ENCODE results near the gene VAV3. TPM values are rescaled to one million over a fixed set of nuclear protein-coding genes. Genes with fewer than 3 reads are reported as not detected.
A peak's percentile ranks its signal among the peaks of the same experiment; 100 is the strongest.

VAV3 gene
- total and polyA plus RNA-seq, 2 donors (not counting 1 experiment from before 2014, with no cell fraction given), result not detected

DNA sequence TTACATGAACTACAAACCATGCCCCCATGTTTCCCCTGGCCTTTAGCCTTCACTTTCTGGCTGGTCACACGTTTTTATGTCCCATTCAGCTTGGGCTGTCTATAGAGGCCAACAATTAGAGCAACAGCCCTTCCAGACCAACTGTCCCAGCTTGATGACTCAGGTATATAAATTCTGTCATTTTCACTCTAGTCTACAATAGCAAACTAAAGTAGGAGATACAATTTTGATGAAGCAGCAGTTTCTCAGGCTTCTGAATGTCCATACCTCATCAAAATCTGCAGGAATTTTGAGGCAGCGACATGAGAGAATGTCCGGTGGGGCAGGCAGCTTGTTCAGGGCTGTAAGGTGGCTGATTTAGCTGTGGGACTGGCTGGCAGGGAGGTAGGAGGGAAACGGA is 45.6 kb upstream of the VAV3 start:
- no peak for DNase-seq (ENCODE audit: low read depth in 2 of 2)
- no peaks in the 10 kb centered on the region for H3K9me3 ChIP-seq (ENCODE audit: control insufficient read depth, insufficient read depth, low read depth, low read length)
- TF ChIP-seq, protein P1, sequence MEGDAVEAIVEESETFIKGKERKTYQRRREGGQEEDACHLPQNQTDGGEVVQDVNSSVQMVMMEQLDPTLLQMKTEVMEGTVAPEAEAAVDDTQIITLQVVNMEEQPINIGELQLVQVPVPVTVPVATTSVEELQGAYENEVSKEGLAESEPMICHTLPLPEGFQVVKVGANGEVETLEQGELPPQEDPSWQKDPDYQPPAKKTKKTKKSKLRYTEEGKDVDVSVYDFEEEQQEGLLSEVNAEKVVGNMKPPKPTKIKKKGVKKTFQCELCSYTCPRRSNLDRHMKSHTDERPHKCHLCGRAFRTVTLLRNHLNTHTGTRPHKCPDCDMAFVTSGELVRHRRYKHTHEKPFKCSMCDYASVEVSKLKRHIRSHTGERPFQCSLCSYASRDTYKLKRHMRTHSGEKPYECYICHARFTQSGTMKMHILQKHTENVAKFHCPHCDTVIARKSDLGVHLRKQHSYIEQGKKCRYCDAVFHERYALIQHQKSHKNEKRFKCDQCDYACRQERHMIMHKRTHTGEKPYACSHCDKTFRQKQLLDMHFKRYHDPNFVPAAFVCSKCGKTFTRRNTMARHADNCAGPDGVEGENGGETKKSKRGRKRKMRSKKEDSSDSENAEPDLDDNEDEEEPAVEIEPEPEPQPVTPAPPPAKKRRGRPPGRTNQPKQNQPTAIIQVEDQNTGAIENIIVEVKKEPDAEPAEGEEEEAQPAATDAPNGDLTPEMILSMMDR (conservative IDR thresholded peaks at IDR 0.05 in 1 of 2, IDR thresholded peaks at IDR 0.05 in 1 of 2; ENCODE audit: low read depth in 1 of 2, low read length in 2 of 2), result no peak
- TF ChIP-seq EZH2 (IDR thresholded peaks at IDR 0.05; ENCODE audit: low read length, missing control alignments), result no peak

DNA sequence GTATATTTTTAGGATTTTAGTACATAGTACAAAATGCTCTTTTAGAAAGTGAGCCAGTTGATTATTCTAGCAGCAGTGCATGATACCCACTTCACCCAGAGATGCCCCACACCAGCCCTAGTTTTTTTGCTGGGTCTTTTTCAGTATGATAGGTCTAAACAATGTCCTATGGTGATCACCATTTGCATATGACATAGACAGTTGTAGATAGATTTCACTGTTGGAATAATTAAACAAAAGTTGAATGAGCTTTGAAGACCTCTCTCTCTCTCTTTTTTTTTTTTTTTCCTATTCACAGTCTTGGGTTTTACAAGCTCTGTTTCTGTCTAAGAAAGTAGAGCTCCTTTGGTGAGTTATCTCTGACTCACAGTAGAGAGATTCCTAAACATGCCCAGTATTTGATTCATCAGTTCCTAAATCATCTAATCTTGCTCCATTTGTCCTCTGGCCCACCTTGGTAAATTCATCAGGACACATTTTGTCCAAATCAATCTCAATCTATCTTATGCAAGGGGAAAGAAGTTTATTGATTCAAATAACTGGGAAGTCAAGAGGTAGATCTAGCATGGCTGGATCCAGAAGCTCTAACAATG is 44.7 kb upstream of the VAV3 start:
- Histone ChIP-seq H4K20me1 (ENCODE audit: control insufficient read depth, extremely low read depth, insufficient read depth, low read length) (no peaks in the 10 kb centered on the region), H3K4me2 (ENCODE audit: extremely low read depth, insufficient read depth, low read length) (no peak overlapping the region), H2AFZ (ENCODE audit: low read length) (no peak overlapping the region), H3K27me3 (ENCODE audit: control insufficient read depth, insufficient read depth, low read length) (no peaks in the 10 kb centered on the region), H3K36me3 (ENCODE audit: control insufficient read depth, insufficient read depth, low read length) (no peaks in the 10 kb centered on the region), H3K4me3 (replicated peaks in 1 of 4; ENCODE audit: control extremely low read depth in 1 of 4, insufficient read depth in 1 of 4, low read depth in 3 of 4, low read length in 4 of 4) (no peak overlapping the region), H3K4me1 (ENCODE audit: control insufficient read depth, extremely low read depth, insufficient read depth, low read length) (peaks cover 4% of the 10 kb centered on the region), H3K9me3 (ENCODE audit: control insufficient read depth, insufficient read depth, low read depth, low read length) (no peaks in the 10 kb centered on the region), H3K79me2 (ENCODE audit: control insufficient read depth, insufficient read depth, low read length) (no peaks in the 10 kb centered on the region), H3K27ac (ENCODE audit: insufficient read depth, low read length) (no peak overlapping the region), H3K9ac (ENCODE audit: insufficient read depth, low read length) (no peak overlapping the region)
- no peak for TF ChIP-seq EZH2 (IDR thresholded peaks at IDR 0.05; ENCODE audit: low read length, missing control alignments)
- TF ChIP-seq, protein P1 (conservative IDR thresholded peaks at IDR 0.05 in 1 of 2, IDR thresholded peaks at IDR 0.05 in 1 of 2; ENCODE audit: low read depth in 1 of 2, low read length in 2 of 2), result no peak
- peak; percentile 46 to 85 for DNase-seq (ENCODE audit: low read depth in 2 of 2)

More for the DNA sequence above, 45.6 kb upstream of the VAV3 start:
- H4K20me1 ChIP-seq (ENCODE audit: control insufficient read depth, extremely low read depth, insufficient read depth, low read length), result no peaks in the 10 kb centered on the region
- H3K79me2 ChIP-seq (ENCODE audit: control insufficient read depth, insufficient read depth, low read length), result no peaks in the 10 kb centered on the region
- H2AFZ ChIP-seq (ENCODE audit: low read length), result no peak overlapping the region
- peaks cover 4% of the 10 kb centered on the region for H3K4me1 ChIP-seq (ENCODE audit: control insufficient read depth, extremely low read depth, insufficient read depth, low read length)
- no peak overlapping the region for H3K4me2 ChIP-seq (ENCODE audit: extremely low read depth, insufficient read depth, low read length)
- H3K4me3 ChIP-seq (replicated peaks in 1 of 4; ENCODE audit: control extremely low read depth in 1 of 4, insufficient read depth in 1 of 4, low read depth in 3 of 4, low read length in 4 of 4), result no peak overlapping the region
- no peak overlapping the region for H3K27ac ChIP-seq (ENCODE audit: insufficient read depth, low read length)
- no peaks in the 10 kb centered on the region for H3K36me3 ChIP-seq (ENCODE audit: control insufficient read depth, insufficient read depth, low read length)
- no peaks in the 10 kb centered on the region for H3K27me3 ChIP-seq (ENCODE audit: control insufficient read depth, insufficient read depth, low read length)
- H3K9ac ChIP-seq (ENCODE audit: insufficient read depth, low read length), result no peak overlapping the region

DNA sequence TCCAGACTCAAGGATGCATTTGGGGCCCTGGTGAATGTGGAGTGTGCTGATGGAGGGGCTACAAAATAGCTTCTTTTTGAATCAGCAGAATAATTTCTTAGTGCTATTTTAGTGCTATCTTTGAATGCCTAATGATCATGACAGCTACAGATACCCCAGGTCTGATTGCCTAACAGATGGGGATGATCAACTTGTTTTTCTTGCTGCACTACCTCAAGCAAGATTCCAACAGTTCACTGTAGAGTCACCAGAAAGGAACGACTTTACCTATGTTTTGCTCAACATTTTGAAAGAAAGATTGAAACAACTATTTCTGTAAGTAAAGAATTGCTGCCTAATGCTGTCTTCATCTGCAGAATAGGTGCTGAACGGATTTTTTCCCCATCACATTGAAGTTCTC is 42.6 kb upstream of the VAV3 start:
- Histone ChIP-seq H3K27ac (ENCODE audit: insufficient read depth, low read length) (no peak overlapping the region), H3K9ac (ENCODE audit: insufficient read depth, low read length) (no peak overlapping the region), H2AFZ (ENCODE audit: low read length) (no peak overlapping the region), H3K4me2 (ENCODE audit: extremely low read depth, insufficient read depth, low read length) (no peak overlapping the region), H3K36me3 (ENCODE audit: control insufficient read depth, insufficient read depth, low read length) (no peaks in the 10 kb centered on the region), H3K79me2 (ENCODE audit: control insufficient read depth, insufficient read depth, low read length) (no peaks in the 10 kb centered on the region), H3K4me3 (replicated peaks in 1 of 4; ENCODE audit: control extremely low read depth in 1 of 4, insufficient read depth in 1 of 4, low read depth in 3 of 4, low read length in 4 of 4) (no peak overlapping the region), H3K27me3 (ENCODE audit: control insufficient read depth, insufficient read depth, low read length) (no peaks in the 10 kb centered on the region), H3K9me3 (ENCODE audit: control insufficient read depth, insufficient read depth, low read depth, low read length) (no peaks in the 10 kb centered on the region), H4K20me1 (ENCODE audit: control insufficient read depth, extremely low read depth, insufficient read depth, low read length) (no peaks in the 10 kb centered on the region), H3K4me1 (ENCODE audit: control insufficient read depth, extremely low read depth, insufficient read depth, low read length) (peaks cover 4% of the 10 kb centered on the region)
- no peak for DNase-seq (ENCODE audit: low read depth in 2 of 2)
- TF ChIP-seq, protein P1 (conservative IDR thresholded peaks at IDR 0.05 in 1 of 2, IDR thresholded peaks at IDR 0.05 in 1 of 2; ENCODE audit: low read depth in 1 of 2, low read length in 2 of 2), result no peak
- no peak for TF ChIP-seq EZH2 (IDR thresholded peaks at IDR 0.05; ENCODE audit: low read length, missing control alignments)

Measured in fibroblast of lung (primary cell).